D721Med (cell line): ENCODE data around the gene NEMP2.
"Not testable (repeated sequence)": the region's sequence is repeated elsewhere in the genome, so short reads cannot be mapped to it uniquely, and the experiment has no call there.

Experiments
- DNase-seq: peaks from one replicate; pipeline ENCODE4 v3.0.0; 2011; ENCODE audit warnings: low spot score; ENCODE audit not compliant: insufficient read length
- FAIRE-seq: peaks from 2 replicates; lab custom pipeline; 2011; peaks lifted over from hg19 to GRCh38; lab: Jason Lieb, UNC
- CTCF ChIP-seq: IDR thresholded peaks from 2 replicates; pipeline ENCODE4 v1.5.1; 2012; ENCODE audit warnings: mild to moderate bottlenecking, control low read depth; ENCODE audit not compliant: insufficient read depth; ENCODE audit errors: missing control alignments

Gene NEMP2

GRCh38 chr2:190512539-190513095 is 21.9 kb downstream of the NEMP2 start:
- DNase-seq (no peak), FAIRE-seq (no peak)
- TF ChIP-seq CTCF, result no peak

- DNase-seq, result no peak
- FAIRE-seq, result no peak
- TF ChIP-seq CTCF, result peak; percentile 65
Measured at GRCh38 chr2:190511104-190511503, 23.4 kb downstream of the NEMP2 start.

GRCh38 chr2:190509895-190510294 is 24.6 kb downstream of the NEMP2 start:
- DNase-seq, FAIRE-seq: not testable (repeated sequence)

GRCh38 chr2:190507135-190507534 is 27.4 kb downstream of the NEMP2 start:
- no peak for TF ChIP-seq CTCF
- no peak for FAIRE-seq
- DNase-seq, result no peak

GRCh38 chr2:190506666-190507065 is 27.9 kb downstream of the NEMP2 start:
- FAIRE-seq (no peak), DNase-seq (no peak)
- TF ChIP-seq CTCF, result no peak

GRCh38 chr2:190505696-190506095 is 28.8 kb downstream of the NEMP2 start:
- TF ChIP-seq CTCF, result no peak
- no peak for DNase-seq
- FAIRE-seq, result no peak

GRCh38 chr2:190504912-190505311 is 29.6 kb downstream of the NEMP2 start:
- FAIRE-seq (no peak), DNase-seq (no peak)
- TF ChIP-seq CTCF, result no peak

GRCh38 chr2:190503088-190503487 is 31.4 kb downstream of the NEMP2 start:
- FAIRE-seq, result no peak
- TF ChIP-seq CTCF, result no peak
- DNase-seq, result no peak
